T-helper 1 cell (primary cell): Measurements from ENCODE around the gene TSHZ2.

Source experiments
- DNase-seq, 5 donors: peaks; one replicate each; pipeline ENCODE4 v3.0.0-alpha.2; 2012 to 2020

TSHZ2 gene

GRCh38 chr20:53216478-53216855 is 244.3 kb downstream of the TSHZ2 start:
- DNase-seq: peak in 1 of 5 donors; percentile 3

GRCh38 chr20:53216856-53217576 is 244.9 kb downstream of the TSHZ2 start:
- peak; percentile 50 to 75 (median 69) for DNase-seq

GRCh38 chr20:53220482-53221307 is 248.5 kb downstream of the TSHZ2 start:
- DNase-seq: no peak

DNA sequence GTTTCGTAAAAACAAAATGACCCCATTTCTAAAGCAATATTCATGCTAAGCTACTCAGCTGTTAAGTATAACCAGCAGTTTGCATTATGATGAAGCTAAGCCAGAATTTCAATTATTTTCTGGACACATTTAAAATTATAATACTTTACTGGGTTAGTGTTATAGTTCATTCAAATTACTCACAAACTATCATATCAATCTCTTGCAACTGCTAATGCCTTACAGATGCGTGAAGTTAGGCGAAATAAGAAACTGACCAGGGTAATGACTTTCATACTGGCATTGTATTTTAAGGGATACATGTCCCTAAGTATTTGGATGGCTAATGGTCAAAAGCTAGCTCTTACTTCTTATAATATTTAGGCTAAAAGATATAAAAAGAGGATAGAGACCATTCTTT is 249.6 kb downstream of the TSHZ2 start:
- DNase-seq: no peak

DNA sequence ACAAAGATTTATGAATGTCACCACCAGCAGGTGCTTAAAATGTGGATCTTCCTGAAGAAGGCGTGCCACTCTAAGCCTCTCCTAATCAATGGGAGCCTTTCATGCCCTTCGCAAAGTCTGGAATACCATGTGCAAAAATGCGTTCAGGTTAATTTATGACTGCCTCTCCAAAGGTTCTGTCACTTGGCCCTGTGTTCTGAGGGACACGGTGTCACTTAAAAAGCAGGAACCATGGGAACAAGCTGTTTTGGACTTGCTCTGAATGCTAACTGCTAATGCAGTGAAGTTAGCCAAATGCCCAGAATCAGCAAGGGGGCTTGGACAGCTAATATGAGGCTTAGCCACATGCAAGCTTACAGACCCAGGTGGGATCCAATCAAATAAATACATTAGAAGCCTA is 250.3 kb downstream of the TSHZ2 start:
- no peak for DNase-seq

GRCh38 chr20:53222932-53223331 is 250.8 kb downstream of the TSHZ2 start:
- DNase-seq: no peak

- no peak for DNase-seq
Observed at GRCh38 chr20:53223626-53224172, 251.5 kb downstream of the TSHZ2 start.

- no peak for DNase-seq
Observed at GRCh38 chr20:53224851-53225250, 252.7 kb downstream of the TSHZ2 start.

GRCh38 chr20:53226826-53227225 is 254.7 kb downstream of the TSHZ2 start:
- DNase-seq: no peak

DNA sequence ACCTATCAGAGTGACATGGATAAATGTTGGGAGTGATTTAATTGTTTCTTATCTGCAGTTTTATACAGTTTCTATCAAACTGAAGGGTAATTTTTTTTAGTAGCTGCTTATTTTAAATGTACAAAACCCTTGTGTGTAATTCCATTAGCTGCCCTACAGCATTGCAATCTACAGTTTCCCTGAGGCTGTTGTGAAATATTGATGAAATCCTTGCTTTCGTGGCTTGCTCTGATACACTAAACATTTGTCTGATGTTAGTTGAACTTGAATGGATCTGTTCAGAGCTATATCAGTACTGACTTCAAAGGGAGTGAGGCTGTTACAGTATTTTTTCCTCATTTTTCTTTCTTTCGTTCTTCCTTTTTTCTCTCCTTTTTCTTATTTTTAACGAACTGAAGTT is 255.4 kb downstream of the TSHZ2 start:
- no peak for DNase-seq

- no peak for DNase-seq
Observed at GRCh38 chr20:53231061-53231460, 258.9 kb downstream of the TSHZ2 start.

DNA sequence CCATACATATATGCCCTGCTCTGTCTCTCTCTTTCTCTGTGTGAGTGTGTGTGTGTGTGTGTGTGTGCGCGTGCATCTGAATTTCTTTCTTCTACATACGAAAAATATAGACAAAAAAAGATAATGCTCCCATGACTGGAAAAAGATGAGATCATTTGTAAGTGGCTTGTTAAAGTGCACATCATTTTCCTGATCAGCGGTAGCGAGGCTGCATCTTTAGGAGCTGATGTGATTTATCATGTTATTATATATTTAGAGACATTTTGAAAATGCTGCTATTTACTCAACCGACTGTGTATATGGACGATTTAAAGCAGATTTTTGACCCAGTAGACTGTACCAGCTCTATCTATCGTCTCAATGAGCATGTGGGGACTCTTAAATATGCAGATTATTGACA is 265.3 kb downstream of the TSHZ2 start:
- no peak for DNase-seq

DNA sequence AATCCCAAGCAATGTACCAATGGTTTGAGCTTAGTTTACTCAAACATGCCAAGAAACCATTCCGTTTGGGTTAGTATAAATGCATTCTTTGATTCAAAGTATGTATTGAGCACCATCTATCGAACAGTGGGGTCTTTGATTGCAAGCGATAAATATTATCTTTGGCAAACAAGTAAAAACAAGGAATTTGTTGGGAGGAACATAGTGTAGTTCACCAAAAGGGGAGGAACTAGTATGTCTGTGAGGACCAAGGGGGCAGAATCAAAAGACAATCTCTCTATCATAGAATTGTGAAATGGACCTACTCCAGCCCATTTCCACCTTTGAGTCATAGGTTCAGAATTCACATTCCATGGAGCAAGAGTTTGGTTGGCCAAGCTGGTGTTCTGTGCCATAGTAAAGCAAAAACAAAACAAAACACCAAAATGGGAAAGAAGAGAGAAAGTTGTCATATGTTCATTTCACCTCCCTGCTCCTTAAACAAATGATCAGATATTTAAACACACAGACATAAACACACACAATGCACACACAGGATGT is 266.0 kb downstream of the TSHZ2 start:
- DNase-seq: no peak

DNA sequence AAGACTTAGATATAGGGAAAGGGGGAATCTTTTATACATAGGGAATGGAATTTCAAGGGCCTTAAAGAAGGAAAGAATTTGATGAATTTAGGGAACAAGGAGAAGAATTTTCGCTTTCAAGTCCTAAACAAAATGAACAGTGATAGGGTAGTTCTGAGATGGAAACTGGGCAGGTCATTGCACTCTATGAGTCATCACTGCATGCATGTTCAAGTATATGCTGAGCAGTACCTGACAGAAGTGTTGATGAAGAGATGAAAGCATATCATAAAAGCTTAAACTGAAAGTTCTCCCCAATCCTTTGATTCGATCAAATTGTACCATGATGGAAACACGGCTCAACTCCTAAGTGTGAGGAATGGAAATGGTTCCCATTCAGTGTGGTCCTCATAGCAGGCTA is 271.0 kb downstream of the TSHZ2 start:
- DNase-seq: no peak

DNA sequence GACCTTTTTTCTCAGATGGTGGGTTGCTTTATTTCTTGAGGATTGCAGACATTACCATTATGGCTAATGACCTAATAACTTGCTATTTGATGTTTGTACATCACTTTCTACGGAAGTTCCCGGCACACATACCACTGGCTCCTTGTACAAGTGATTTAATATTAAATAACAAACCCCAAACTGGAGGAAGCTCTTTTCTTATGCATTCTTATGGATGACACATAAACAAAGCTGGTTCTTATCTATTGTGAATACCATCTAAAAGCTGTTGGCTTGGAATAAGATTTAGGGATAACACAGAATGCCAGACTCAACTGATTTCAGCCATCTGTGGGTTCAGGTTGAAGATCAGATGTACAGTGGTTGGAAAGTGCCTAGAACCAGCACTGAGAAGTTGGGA is 272.6 kb downstream of the TSHZ2 start:
- DNase-seq: no peak

GRCh38 chr20:53245574-53245973 is 273.4 kb downstream of the TSHZ2 start:
- DNase-seq: no peak

- DNase-seq: peak in 1 of 5 donors; percentile 7
Observed at GRCh38 chr20:53247468-53248103, 275.4 kb downstream of the TSHZ2 start.

DNA sequence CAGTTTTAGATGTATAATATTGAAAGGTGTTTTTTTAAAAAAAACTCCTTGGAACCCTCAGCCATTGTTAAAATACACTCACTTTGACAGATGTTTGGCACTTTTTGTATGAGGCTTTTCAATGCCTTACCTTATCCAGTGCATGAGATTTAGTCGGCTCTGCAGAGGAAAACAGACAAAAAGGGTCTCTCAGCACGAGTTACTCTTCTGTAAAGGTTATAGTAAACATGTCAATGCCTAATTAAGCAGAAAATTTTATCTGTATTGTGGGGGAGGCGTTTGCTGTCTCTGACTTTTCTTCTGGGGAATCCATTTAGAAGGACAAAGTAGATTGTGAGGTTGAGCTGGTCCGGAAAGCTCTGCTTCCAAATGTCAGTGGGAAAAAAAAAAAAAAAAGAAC is 278.3 kb downstream of the TSHZ2 start:
- DNase-seq: no peak

DNA sequence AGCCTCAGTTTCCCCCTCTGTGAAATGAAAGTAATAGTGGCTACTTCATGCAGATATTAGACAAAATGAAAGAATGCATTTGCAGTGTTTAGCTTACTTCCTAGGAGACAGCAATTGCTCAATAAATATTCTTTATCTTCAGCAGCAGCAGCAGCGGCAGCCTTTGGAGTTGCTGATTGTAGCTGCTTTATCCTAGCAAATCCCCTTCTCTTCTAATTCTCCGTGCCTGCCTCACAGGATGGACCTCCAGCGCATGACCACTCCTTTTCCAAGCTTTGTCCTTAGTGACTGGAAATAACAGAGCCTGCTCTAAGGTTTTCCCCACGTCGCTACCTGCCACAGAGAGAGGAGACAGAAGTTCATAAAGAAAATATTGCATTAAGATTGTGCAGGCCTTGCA is 279.8 kb downstream of the TSHZ2 start:
- DNase-seq: no peak

DNA sequence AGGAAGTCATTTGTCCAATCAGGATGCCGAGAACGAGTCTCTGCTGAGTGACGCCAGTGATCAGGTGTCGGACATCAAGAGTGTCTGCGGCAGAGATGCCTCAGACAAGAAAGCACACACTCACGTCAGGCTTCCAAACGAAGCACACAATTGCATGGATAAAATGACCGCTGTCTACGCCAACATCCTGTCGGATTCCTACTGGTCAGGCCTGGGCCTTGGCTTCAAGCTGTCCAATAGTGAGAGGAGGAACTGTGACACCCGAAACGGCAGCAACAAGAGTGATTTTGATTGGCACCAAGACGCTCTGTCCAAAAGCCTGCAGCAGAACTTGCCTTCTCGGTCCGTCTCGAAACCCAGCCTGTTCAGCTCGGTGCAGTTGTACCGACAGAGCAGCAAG is 281.5 kb downstream of the TSHZ2 start:
- no peak for DNase-seq

- no peak for DNase-seq
Observed at GRCh38 chr20:53255102-53255710, 283.0 kb downstream of the TSHZ2 start.

DNA sequence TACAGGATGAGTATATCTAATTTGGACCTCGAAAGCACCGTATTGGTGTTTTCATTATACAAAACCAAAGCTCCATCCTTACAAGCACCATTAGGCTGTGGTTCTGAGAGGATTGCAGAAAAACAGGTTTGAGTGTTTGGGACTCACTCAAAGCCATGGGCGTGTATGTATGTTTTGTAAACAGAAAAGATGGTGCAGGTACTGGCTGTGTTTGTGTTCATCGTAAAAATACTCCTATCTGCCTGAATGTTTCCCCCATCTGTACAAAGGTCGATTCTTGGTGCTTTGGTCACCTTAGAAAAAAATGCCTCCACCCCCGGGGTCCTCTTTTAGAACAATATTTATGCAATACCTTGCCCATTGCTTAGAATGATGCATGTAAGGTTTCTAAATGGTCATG is 286.6 kb downstream of the TSHZ2 start:
- no peak for DNase-seq

GRCh38 chr20:53260168-53260567 is 288.0 kb downstream of the TSHZ2 start:
- DNase-seq: no peak
